HG03575 (cell line): ENCODE results near the gene TRIM46.

Experiments used
- ATAC-seq: cut with Tn5 transposase; IDR thresholded peaks from one replicate; pipeline ENCODE4 v1.9.1; 2021; ENCODE audit not compliant: unreplicated experiment, insufficient number of reproducible peaks, low FRiP score; ENCODE audit errors: extremely low read depth

Gene TRIM46, protein sequence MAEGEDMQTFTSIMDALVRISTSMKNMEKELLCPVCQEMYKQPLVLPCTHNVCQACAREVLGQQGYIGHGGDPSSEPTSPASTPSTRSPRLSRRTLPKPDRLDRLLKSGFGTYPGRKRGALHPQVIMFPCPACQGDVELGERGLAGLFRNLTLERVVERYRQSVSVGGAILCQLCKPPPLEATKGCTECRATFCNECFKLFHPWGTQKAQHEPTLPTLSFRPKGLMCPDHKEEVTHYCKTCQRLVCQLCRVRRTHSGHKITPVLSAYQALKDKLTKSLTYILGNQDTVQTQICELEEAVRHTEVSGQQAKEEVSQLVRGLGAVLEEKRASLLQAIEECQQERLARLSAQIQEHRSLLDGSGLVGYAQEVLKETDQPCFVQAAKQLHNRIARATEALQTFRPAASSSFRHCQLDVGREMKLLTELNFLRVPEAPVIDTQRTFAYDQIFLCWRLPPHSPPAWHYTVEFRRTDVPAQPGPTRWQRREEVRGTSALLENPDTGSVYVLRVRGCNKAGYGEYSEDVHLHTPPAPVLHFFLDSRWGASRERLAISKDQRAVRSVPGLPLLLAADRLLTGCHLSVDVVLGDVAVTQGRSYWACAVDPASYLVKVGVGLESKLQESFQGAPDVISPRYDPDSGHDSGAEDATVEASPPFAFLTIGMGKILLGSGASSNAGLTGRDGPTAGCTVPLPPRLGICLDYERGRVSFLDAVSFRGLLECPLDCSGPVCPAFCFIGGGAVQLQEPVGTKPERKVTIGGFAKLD

DNA sequence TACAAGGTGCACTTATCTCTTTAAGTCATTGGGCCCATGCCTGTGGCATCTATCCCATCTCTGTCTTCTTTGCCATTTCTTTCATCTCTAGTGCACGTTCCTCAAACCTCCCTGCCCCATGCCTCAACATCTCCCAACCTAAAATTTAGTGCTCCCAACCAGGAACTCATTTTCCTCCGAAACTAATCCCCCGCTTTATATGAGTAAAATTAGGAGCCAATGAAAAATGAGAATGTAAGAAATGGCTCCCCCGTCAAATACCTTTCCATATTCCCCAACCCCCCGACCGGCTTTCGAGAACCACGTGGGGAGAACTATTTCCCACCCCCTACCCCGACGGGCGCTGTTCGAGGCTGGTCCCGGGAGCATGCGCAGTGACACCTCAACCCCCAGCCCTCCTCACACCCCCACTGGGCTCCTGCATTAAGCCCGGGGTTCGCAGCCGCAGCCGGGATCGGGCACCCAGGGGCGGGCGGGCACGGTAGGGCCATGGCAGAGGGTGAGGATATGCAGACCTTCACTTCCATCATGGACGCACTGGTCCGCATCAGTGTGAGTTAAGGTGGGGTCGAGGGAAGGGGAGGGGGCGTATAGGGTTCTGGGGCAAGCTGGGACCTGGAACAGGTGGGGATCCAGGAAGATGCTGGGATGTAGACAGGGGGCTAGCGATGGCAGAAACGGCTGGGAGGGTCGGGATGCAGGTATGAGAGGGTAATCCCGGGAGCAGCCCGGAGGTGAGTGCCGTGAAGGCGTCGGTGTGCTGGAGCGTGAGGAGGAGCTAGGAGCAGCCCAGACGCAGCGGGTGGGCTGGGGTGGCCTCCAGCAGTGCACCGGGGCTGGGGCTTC lies at the start of gene TRIM46:
Gene TRIM46, plus strand, starts transcription at position 372 of the 846 bp plus-strand sequence. Its CDS starts 118 bp downstream, at position 490.
- no peak for ATAC-seq

DNA sequence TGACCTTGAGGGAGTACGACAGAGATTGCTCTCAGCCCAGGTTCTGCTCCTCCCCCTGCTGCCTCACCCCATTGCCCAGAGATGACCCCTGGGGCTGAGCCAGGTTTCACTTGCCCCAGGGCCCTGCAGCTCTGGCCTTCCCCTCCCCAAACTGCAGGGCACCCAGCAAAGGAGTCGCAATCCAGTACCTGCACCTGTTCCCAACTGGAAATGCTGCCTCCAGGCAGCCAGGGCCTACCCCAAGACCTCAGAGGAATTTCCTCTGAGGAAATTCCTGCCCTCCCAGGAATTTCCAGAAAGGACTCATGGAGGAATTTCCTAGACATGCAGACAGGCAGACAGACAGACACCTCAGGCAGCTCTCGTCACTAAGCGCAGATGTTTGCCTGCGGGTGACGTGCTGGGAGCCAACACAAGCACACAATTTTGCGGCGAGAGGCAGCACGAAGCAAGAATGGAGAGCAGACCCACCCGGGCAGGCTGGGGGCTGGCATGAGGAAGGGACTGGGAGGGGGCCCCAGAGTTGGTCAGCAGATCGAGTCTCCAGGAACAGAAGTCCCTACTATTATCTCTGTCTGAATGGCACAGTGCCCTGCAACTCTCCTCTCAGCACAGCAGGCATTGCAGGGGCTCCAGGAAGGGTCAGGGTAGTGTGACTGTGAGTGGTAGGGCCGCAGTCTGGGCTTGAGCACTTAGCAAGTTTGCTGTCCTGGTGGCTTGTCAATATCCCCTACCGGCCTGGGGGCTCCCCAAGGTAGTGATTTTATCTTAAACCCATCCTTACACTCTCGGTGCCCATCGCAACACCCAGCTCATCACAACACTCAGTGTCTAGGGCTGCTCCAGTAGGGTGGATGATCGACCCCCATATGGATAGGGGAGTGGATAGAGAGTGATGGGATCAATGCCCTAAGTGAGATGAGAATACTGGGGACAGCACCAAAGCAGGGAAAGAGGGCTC lies 48.9 kb upstream of the TRIM46 start:
- no peak for ATAC-seq

DNA sequence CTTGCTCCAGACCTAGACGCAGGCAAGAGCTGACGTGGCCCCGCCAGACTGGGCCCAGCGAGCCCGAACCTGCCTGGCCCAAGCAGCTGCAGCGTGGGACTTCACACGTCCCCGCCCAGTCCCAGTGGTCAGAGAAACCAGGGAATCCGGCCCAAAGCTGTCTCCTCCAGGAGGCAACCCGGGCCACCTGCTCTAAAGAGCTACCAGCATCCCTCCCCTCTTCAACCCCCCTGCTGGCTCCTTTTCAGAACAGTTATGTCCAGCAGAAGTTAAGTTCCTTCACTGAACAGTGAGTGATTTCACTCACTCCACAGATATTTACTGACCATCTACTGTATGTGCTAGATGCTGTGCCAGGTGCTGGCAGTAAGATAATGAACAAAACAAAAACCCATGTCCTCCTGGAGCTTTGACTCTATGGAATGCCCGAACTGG lies 48.1 kb upstream of the TRIM46 start:
- no peak for ATAC-seq

DNA sequence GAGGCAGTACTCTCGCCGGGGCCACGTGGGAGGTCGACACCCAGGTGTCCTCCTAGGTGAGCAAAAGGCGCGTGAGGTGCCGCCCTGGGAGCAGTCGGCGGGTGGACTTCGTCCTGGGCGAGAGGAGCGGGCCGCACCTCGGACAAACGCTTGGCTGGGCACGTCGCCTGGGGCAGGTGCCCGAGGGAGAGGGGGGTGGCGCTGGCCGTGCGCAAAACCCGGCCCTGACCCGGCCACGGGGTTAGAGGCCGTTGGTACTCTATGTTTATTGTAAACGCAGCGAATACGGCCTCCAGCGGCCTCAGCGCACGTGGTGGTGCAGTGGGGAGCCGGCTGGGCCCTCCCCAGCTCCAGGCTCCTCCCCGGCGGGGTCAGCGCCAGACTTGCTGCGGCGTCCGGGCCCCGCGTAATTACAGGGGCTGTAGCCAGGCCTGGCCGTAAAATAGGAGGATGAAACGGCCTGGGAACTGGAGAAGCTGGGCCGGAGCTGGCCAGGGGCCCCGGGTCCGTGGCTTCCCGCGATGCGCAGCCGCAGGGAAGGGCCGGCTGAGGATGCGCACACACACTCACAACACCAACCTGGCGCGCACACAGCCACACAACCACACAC lies 47.6 kb upstream of the TRIM46 start:
- ATAC-seq, result no peak

- ATAC-seq, result no peak
These were observed 47.0 kb upstream of the TRIM46 start for GRCh38 chr1:155126556-155127104.

GRCh38 chr1:155127105-155127966 lies 46.3 kb upstream of the TRIM46 start, which contains the start of gene EFNA1:
EFNA1 (plus strand) TSS chr1:155127876; CDS start chr1:155127978, 102 bp downstream.
- ATAC-seq, result no peak

DNA sequence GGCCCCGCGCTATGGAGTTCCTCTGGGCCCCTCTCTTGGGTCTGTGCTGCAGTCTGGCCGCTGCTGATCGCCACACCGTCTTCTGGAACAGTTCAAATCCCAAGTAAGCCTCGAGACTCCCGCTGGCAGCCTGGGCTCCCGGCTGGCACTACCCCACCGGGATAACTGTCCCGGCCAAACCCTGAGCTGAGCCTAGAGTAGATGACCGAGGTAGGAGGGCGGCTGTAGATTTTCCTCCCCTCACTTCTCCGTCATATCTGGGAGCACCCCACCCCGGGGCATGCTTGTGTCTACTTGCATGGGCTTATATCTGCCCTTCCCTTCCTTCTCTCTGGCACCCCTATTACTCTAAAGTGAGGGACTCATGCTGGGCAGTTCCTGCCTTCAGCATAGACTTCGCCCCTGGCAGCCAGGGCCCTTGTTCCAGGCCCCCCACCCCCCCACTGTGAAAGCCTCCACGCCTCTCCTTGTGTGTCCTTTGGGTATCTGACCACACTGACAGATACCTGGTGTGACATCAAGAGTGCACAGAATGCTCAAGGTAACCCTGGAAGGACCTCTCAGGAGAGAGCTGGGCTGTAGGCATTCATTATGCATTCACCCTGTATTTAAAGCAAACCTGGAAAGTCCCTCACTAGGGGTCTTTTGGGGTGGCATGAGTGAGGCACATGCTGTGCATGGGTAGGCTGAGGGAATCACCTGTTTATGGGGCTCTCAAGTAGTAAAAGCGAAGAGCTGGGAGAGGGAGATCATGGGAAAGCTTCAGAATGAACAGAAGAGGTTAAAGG lies 45.5 kb upstream of the TRIM46 start:
- ATAC-seq, result no peak

GRCh38 chr1:155128755-155129473 lies 44.7 kb upstream of the TRIM46 start:
- ATAC-seq, result no peak

- no peak for ATAC-seq
These were observed 43.2 kb upstream of the TRIM46 start for GRCh38 chr1:155130272-155131006.

DNA sequence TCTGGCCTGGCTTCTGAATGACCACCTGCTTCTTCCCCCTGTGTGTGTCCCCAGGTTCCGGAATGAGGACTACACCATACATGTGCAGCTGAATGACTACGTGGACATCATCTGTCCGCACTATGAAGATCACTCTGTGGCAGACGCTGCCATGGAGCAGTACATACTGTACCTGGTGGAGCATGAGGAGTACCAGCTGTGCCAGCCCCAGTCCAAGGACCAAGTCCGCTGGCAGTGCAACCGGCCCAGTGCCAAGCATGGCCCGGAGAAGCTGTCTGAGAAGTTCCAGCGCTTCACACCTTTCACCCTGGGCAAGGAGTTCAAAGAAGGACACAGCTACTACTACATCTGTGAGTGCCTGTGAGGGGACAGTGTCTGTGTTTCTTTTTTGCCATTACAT lies 42.4 kb upstream of the TRIM46 start:
- no peak for ATAC-seq

- ATAC-seq, result no peak
These were observed 41.8 kb upstream of the TRIM46 start for GRCh38 chr1:155131856-155132255.

DNA sequence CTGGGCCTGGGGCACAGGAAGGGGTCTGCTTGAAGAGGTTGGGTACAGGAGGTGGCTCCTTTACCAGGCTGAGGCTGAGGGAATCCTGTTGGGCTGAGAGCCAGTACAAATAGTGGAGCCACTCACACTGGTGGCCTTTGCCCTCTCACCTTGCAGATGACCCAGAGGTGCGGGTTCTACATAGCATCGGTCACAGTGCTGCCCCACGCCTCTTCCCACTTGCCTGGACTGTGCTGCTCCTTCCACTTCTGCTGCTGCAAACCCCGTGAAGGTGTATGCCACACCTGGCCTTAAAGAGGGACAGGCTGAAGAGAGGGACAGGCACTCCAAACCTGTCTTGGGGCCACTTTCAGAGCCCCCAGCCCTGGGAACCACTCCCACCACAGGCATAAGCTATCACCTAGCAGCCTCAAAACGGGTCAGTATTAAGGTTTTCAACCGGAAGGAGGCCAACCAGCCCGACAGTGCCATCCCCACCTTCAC lies 39.8 kb upstream of the TRIM46 start:
- ATAC-seq, result no peak

DNA sequence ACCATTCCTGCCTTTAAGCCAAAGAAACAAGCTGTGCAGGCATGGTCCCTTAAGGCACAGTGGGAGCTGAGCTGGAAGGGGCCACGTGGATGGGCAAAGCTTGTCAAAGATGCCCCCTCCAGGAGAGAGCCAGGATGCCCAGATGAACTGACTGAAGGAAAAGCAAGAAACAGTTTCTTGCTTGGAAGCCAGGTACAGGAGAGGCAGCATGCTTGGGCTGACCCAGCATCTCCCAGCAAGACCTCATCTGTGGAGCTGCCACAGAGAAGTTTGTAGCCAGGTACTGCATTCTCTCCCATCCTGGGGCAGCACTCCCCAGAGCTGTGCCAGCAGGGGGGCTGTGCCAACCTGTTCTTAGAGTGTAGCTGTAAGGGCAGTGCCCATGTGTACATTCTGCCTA lies 39.3 kb upstream of the TRIM46 start:
- no peak for ATAC-seq

GRCh38 chr1:155134880-155135414 lies 38.7 kb upstream of the TRIM46 start:
- ATAC-seq, result no peak
